NCI-H345 treated with DMSO at 0.1 percent for 48 hours (cell line): Measurements from ENCODE around the gene ART3.
"Not testable (repeated sequence)": the region's sequence is repeated elsewhere in the genome, so short reads cannot be mapped to it uniquely, and the experiment has no call there.

ENCODE experiments used
- DNase-seq: peaks from one replicate; lab custom pipeline; 2025; ENCODE audit not compliant: unreplicated experiment; lab: John Stamatoyannopoulos, UW

The ART3 gene

GRCh38 chr4:76074468-76074867 lies at the start of gene ART3:
ART3 (plus strand) TSS chr4:76074709; CDS start chr4:76075890, 1,181 bp downstream.
- DNase-seq: no peak

- peak; percentile 28 for DNase-seq
These were observed 46.2 kb upstream of the ART3 start for GRCh38 chr4:76028350-76028765.

DNA sequence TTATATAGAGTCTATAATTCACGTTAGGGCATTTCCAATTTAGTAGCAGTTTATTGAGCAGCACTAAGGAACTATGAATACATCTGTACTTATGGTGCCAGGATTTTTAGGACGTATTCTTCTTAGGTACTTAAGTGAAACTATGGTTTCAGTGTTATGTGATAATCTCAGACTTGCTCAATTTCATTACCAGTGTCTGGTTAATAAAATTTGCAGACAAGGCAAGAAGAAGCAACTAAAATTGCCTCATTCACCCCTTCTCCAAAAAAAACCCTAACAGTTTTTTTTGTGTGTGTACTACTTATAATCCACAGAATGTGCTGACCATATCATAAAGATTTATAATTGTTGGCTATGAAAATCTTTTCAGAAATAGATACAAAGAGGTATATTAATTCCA lies 45.2 kb upstream of the ART3 start:
- DNase-seq: no peak

- DNase-seq: no peak
These were observed 39.4 kb upstream of the ART3 start for GRCh38 chr4:76035141-76035540.

GRCh38 chr4:76035799-76036380 lies 38.6 kb upstream of the ART3 start, which contains the start of gene CXCL11:
CXCL11 (minus strand) TSS chr4:76036070; CDS start chr4:76035987, 83 bp downstream.
- no peak for DNase-seq

DNA sequence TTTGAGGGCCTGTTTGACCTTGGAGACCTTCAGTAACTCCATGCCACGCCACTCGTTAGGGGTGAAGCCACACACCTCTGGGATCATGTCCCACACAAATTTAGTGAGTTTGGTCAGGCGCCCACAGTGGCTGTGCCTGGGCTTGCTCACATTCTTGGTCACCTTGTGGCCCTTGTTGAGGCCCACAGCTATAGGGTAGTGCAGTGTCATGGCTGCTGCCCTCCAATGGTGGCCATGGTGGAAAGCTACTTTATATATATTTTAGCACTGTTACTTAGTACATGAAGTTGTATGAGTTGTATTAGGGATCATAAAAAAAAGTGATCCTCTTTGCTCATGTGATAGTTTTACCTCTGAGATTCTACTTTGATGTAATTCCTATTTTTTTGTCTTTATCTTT lies 37.7 kb upstream of the ART3 start:
- no peak for DNase-seq

DNA sequence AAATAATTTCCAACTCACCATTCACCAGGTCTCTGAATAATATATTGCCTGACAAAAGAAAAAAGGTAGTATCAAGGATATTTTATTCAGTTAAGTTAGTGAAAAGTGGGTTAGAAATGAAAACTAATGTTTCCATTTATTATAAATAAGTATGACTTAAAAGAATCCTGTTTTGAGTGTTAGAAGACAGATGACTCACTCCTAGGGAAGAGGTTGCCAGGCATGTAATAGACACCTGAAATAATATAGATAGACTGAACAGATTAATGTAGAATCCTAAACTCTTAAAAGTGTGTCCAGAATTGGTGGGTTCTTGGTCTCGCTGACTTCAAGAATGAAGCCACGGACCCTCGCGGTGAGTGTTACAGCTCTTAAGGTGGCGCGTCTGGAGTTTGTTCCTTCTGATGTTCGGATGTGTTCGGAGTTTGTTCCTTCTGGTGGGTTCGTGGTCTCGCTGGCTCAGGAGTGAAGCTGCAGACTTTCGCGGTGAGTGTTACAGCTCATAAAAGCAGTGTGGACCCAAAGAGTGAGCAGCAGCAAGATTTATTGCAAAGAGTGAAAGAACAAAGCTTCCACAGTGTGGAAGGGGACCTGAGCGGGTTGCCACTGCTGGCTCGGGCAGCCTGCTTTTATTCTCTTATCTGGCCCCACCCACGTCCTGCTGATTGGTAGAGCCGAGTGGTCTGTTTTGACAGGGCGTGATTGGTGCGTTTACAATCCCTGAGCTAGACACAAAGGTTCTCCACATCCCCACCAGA lies 32.1 kb upstream of the ART3 start:
- not testable (repeated sequence) for DNase-seq

- DNase-seq: not testable (repeated sequence)
These were observed 31.2 kb upstream of the ART3 start for GRCh38 chr4:76043306-76043705.

DNA sequence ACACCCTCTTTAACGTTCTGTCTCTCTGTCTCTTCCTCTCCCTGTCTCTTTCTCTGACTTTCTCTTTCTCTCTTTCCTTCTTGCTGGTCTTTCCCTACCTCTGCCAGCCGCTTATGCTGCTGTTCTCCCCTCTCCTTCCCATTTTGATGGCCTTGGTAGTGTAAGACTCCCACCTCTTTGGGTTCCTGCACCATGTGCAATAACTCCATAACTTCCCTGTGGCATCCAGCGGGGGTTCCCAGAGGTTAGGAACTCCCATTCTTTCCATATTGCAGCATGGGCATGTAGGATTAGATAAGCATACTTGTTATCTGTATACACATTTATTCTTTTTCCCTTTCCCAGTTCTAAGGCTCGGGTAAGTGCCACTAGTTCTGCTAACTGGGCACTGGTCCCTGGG lies 29.8 kb upstream of the ART3 start:
- not testable (repeated sequence) for DNase-seq

GRCh38 chr4:76049860-76050416 lies 24.6 kb upstream of the ART3 start:
- not testable (repeated sequence) for DNase-seq

GRCh38 chr4:76050560-76051050 lies 23.9 kb upstream of the ART3 start:
- DNase-seq: not testable (repeated sequence)

GRCh38 chr4:76053730-76054129 lies 20.8 kb upstream of the ART3 start:
- DNase-seq: no peak

DNA sequence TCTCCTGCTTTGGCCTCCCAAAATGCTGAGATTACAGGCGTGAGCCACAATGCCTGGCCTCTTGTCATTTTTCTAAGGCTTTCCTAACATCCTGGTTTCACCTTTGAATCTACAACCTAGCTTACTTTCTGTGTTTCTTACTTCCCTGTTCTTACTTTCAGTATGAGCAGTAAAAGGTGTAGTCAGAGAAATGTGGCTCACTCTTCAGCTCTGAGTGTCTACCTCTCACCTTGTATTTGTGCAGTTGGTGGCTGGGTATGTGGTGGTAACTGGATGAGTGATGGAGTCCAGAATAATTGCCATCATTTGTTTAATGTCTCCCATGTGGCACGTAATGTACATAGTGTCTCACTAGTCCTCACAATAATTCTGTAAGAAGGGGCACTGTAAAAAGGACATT lies 19.5 kb upstream of the ART3 start:
- no peak for DNase-seq

DNA sequence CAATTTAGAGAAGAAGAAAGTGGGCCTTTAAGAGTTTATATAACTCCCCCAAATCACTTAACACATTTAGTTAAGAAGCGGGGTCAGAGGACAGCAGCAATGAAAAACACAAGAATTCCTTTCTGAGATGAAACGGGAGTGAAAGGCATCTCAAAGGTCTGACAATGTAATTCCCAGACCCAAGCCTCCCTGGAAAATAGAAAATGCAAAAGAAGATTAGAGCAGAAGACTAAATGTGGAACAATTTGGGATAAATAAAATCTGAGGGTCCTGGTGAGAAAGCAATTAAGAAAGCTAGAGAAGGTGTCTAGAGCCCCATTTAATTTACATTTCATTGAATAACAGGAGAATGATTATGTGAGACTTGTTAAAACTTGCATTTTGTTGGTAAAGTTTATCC lies 19.1 kb upstream of the ART3 start:
- no peak for DNase-seq

- DNase-seq: no peak
These were observed 16.2 kb upstream of the ART3 start for GRCh38 chr4:76058302-76058701.

- DNase-seq: no peak
These were observed 15.6 kb upstream of the ART3 start for GRCh38 chr4:76058888-76059426.

- no peak for DNase-seq
These were observed 14.8 kb upstream of the ART3 start for GRCh38 chr4:76059750-76060149.

- no peak for DNase-seq
These were observed 14.0 kb upstream of the ART3 start for GRCh38 chr4:76060506-76060905.

- DNase-seq: no peak
These were observed 13.1 kb upstream of the ART3 start for GRCh38 chr4:76061421-76061820.

DNA sequence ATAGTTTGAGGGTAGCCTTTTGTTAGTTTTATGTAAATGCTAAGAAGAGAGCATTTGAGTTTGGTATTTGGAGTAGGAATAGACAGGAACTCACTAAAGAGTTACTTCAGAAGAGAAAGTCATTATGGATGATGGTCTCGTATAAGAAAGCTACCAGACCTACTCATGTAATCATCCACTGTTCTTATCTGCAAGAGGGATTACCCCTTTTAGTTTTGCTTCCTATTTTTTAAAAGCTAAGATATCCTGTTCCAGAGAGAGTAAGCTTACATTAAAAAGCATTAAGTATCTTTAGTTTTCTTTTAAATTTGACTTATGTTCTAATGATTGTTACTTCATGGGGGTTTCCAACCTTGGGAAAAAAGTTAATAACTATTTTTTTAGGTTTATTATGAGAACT lies 12.5 kb upstream of the ART3 start:
- DNase-seq: no peak

GRCh38 chr4:76066546-76066945 lies 8.0 kb upstream of the ART3 start:
- DNase-seq: no peak
